ENCODE results near the gene WNT9B.

The WNT9B gene

GRCh38 chr17:46853896-46854444, 2.6 kb downstream of the WNT9B start:
- no peak for DNase-seq (ENCODE audit: low spot score)

DNA sequence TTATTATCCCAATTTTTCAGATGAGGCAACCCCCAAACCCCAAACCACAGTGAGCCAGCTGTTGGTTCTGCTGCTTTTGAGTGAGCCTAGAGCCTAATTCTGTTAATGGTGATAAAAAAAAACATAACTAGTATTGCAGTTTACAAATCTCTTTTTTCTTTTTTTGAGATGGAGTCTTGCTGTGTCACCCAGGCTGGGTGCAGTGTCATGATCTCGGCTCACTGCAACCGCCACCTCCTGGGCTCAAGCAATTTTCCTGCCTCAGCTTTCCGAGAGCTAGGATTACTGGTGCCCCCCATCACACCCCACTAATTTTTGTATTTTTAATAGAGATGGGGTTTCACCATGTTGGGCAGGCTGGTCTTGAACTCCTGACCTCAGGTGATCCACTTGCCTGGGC, 3.1 kb downstream of the WNT9B start:
- no peak for DNase-seq (ENCODE audit: low spot score)

- no peak for DNase-seq (ENCODE audit: low spot score)
Observed at GRCh38 chr17:46854948-46855347, 3.6 kb downstream of the WNT9B start.

DNA sequence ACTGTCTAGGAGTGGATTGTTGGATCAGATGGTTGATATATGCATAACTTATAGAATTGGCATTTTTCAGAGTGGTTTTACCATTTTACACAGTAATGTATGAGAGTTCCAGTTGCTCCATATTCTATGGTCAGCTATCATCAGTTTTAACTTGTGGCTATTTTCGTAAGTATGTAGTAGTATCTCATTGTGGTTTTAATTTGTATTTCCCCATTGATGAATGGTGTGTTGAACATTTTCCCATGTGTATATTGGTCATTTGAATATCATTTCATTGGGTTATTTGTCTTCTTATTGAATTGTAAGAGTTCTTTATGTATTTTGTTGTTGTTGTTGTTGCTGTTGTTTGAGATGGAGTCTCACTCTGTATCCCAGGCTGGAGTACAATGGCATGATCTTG, 6.2 kb downstream of the WNT9B start:
- DNase-seq (ENCODE audit: low spot score) = no peak

- DNase-seq (ENCODE audit: low spot score) = no peak
Observed at GRCh38 chr17:46859996-46860395, 8.6 kb downstream of the WNT9B start.

GRCh38 chr17:46862949-46863348, 11.6 kb downstream of the WNT9B start:
- DNase-seq (ENCODE audit: low spot score) = no peak

DNA sequence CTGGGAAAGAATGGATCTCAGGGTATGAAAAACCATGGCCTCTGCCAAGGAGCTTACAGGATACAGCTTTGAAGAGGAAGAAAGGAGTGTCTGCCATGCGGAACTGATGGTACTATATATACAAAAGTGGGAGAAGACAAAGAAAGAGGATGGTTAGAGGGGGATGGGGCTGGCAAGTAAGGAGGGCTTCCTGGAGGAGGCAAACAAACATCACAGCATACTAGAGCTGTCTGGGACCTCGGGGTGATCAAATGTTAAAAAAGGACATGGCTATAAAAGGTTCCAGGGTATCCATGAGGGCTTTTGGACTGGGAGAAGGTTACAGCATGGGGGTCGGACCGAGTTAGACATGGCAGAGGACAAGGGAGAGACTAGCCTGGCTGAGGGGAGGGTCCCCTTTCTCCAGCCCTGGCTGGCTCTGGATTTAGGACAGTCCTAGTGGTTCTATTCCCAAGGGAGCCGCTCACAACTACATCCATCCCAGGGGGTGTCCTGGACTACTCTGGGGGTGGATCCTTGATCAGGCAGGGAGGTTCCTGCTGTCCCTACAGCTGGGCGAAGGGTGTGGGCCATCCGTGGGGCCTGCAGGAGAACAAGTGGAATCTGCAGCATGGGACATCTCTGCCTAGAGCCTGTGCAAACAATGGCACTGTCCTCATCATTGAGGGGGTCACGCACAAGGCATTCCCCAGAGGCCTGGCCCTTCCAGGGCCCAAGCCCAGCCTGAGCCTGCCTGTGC, 12.2 kb downstream of the WNT9B start:
- DNase-seq (ENCODE audit: low spot score) = no peak

DNA sequence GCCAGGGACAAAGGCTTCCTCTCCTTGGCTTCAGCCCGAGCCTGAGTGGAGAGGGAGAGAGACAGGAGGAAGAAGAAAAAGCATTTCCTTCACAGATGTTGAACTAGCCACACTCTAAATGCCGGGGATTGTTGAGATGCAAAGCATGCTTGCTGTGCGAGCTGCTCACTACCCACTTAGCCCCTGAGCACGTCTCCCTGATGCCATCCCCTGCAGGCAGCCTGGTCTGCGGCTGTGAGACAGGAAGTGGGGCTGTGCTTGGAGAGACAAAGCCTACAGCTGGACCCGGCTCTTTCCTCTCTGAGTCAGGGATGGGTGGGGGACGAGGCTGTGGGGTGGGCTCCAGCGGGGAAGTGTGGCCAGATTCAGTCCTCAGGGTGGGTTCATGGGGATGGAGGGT, 13.7 kb downstream of the WNT9B start:
- no peak for DNase-seq (ENCODE audit: low spot score)

DNA sequence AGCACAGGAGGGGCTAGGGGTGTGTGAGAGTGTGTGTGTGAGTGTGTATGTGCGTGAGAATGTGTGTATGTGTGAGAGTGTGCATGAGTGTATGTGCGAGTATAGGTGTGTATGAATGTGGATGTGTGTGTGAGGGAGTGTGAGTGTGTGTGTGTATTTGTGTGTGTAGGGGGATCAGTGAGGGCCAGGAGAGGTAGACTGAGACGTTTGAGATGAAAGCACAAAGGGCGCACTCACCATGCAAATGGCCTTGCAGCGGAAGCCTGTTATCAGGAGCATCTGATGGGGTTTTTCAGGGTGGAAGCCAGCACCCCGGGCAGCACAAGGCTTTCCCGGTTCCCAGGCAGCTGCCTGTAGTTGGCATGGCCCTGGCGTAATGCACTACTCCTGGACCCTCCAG, 14.9 kb downstream of the WNT9B start:
- DNase-seq (ENCODE audit: low spot score) = no peak

DNA sequence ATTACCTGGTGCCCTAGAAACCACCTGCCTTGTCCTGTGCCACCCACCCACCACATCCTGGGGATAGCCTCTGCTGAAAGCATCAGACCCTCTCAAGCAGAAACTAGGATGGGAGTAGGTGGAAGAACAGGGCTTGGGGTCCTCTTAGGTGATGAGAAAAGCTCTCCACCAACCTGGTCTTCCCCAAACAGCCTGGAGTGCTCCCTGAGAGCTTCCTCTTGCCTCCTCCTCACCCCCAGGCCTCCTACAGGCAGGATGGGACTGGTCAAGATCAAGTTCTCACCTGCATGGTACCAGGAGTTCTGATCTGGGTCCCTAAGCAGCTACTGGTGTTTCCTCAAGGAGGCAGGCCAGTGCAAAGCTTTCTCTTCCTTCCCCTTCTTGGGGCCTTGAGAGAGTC, 15.4 kb downstream of the WNT9B start:
- DNase-seq (ENCODE audit: low spot score) = no peak

- DNase-seq (ENCODE audit: low spot score) = no peak
Observed at GRCh38 chr17:46868689-46869187, 17.4 kb downstream of the WNT9B start.

DNA sequence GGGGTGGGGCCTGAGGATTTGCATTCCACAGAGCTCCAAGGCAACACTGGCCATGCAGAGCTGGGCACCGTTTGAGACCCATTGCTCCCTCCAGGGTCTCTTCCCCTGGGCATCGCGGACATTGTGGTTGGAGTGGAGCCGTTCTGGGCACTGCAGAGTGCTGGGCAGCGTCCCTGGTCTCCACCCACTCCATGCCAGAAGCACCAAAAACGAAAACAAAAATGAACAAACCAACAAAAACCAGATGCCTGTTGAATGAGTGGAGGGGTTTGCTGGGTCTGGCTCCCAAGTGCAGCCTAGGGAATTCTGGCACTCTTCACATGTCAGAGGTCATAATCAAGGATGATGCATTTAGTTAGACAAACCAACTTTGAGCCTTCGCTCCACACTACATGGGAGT, 17.9 kb downstream of the WNT9B start:
- DNase-seq (ENCODE audit: low spot score) = no peak

DNA sequence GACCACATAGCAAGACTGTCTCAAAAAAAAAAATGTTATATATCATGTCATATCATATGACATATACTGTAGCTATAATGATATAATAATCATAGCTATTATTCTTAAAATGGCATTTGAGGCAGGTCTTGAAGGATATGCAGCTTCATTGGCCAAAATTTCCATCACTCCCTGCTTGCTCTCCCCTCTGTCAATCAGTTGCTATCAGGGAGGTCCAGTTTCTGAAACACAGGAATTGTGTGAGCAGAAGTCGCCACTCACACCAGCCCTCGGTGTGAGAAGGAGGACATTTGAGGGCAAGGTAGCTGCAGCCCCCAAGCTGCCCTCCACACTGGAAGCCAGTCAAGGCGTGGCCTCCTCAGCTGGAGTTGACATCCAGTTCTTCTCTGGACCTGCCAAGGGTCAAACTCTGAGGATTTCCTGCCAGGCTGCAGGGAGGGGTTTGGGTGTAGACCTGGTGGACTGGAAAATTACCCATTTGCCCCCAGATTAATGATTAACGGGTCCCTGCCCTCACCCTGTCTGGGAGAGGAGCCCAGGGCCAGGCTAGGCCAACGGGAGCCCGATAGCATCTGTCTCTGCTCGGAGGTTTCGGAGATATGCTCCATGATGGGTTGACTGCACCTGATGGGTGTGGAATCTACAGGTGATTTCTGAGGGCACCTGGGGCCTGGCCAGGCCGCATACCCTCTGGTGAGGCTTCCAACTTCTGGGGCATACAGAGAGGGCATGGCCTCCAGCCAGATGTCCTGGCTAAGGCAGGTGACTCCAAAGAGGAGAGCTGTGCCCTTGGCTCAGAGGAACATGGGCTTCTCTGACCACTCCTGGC, 18.8 kb downstream of the WNT9B start:
- DNase-seq (ENCODE audit: low spot score) = no peak

GRCh38 chr17:46872421-46872820, 21.0 kb downstream of the WNT9B start:
- no peak for DNase-seq (ENCODE audit: low spot score)

GRCh38 chr17:46873941-46874645, 22.7 kb downstream of the WNT9B start:
- no peak for DNase-seq (ENCODE audit: low spot score)

GRCh38 chr17:46874906-46875305, 23.5 kb downstream of the WNT9B start:
- no peak for DNase-seq (ENCODE audit: low spot score)

DNA sequence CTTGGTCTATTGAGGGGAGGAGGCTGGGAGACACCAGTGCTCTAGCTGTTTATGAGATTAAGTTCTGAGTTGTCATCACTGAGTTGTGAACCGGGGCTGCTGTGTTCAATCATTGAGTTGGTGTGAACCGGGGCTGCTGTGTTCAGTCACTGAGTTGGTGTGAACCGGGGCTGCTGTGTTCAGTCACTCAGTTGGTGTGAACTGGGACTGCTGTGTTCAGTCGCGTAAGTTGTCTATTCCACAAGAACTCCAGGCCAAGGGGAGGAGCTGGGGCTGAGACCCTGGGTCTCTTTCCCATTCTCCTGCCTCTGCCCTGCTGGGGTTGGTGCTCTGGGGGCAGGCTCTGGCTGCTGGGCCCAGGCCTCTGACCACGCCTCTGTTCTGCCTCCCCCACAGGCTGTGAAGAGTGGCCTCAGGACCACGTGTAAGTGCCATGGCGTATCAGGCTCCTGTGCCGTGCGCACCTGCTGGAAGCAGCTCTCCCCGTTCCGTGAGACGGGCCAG, 24.5 kb downstream of the WNT9B start:
- DNase-seq (ENCODE audit: low spot score) = no peak

DNA sequence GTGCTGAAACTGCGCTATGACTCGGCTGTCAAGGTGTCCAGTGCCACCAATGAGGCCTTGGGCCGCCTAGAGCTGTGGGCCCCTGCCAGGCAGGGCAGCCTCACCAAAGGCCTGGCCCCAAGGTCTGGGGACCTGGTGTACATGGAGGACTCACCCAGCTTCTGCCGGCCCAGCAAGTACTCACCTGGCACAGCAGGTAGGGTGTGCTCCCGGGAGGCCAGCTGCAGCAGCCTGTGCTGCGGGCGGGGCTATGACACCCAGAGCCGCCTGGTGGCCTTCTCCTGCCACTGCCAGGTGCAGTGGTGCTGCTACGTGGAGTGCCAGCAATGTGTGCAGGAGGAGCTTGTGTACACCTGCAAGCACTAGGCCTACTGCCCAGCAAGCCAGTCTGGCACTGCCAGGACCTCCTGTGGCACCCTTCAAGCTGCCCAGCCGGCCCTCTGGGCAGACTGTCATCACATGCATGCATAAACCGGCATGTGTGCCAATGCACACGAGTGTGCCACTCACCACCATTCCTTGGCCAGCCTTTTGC, 25.0 kb downstream of the WNT9B start:
- DNase-seq (ENCODE audit: low spot score) = no peak

GRCh38 chr17:46876926-46877325, 25.5 kb downstream of the WNT9B start:
- DNase-seq (ENCODE audit: low spot score) = no peak

GRCh38 chr17:46877466-46877865, 26.1 kb downstream of the WNT9B start:
- DNase-seq (ENCODE audit: low spot score) = no peak

DNA sequence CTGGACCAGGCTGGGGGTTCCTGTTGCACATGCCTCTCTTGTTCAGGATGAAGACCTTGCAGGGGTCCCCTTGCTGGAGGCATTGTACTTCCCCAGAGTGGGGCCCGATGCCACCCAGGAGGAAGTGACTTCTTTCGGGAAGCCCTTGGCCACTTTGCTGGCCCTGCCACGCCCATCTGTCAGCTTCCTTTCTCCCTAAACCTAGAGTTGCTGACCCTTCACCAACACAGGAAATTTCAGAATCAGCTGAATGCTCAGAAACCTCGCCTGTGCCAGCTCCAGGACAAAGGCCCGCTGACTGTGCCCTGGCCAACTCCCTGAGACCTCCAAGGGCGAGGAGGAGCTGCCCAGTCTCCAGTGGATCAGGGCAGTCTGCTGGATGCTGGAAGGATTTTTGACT, 26.7 kb downstream of the WNT9B start:
- DNase-seq (ENCODE audit: low spot score) = no peak

- DNase-seq (ENCODE audit: low spot score) = no peak
Observed at GRCh38 chr17:46879101-46879500, 27.7 kb downstream of the WNT9B start.

Measured in hematopoietic multipotent progenitor cell treated with erythropoietin and hydrocortisone succinate and interleukin-3 and kit ligand, for 17 days (in vitro differentiated cells).